ENCODE data around the gene HOXD3.

HOXD3 gene

DNA sequence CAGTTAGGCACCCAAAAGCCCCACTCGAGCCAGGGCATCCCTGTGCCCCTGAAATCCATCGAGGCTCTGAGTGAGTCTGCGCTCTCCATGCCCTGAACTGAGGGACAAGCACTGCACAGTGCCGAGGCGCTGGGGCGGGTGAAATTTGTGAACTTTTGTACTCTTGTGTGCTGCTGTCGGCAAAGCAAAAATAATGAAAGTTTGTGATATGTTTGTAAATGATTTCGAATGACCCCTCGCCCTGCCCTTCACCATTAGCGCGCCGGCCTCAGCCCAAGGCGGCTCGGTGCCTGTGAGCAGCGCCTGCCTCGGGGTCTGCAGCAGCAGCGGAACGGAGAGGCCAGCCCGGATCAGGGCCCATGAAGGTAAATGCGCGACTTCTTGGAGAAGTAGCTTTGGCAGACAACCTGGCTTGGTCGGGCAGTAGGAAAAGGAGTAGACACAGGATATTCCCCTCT is 7.6 kb upstream of the HOXD3 start:
- no peak for DNase-seq

- no peak for DNase-seq
Measured at GRCh38 chr2:176149939-176150583, 7.0 kb upstream of the HOXD3 start.

- no peak for DNase-seq
Measured at GRCh38 chr2:176150584-176151441, 6.3 kb upstream of the HOXD3 start.

DNA sequence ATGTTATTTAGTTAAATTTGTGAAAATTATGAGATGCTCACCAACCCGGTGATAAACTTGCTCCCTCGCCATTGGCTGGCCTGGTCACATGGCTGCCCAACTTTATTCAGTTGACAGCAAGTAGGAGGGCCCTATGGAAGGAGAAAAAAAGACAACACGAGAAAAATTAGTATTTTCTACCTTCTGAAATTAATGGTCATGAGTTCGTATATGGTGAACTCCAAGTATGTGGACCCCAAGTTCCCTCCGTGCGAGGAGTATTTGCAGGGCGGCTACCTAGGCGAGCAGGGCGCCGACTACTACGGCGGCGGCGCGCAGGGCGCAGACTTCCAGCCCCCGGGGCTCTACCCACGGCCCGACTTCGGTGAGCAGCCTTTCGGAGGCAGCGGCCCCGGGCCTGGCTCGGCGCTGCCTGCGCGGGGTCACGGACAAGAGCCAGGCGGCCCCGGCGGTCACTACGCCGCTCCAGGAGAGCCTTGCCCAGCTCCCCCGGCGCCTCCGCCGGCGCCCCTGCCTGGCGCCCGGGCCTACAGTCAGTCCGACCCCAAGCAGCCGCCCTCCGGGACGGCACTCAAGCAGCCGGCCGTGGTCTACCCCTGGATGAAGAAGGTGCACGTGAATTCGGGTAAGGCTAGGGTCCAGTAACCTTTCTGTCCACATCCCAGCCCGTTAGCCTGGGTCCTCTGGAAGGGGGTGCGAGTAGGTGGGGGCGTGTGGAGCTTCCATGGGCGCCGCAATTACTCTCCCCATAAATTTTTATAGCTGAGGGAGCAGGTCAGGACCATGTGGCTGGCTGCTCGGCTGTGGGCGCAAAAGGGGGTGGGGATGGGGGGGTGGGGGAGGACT is 5.4 kb upstream of the HOXD3 start, which contains the start of gene HOXD4:
TSS of gene HOXD4 (plus strand) at position 109 of the 846 bp plus-strand sequence. CDS start at position 193, 84 bp downstream.
- no peak for DNase-seq

DNA sequence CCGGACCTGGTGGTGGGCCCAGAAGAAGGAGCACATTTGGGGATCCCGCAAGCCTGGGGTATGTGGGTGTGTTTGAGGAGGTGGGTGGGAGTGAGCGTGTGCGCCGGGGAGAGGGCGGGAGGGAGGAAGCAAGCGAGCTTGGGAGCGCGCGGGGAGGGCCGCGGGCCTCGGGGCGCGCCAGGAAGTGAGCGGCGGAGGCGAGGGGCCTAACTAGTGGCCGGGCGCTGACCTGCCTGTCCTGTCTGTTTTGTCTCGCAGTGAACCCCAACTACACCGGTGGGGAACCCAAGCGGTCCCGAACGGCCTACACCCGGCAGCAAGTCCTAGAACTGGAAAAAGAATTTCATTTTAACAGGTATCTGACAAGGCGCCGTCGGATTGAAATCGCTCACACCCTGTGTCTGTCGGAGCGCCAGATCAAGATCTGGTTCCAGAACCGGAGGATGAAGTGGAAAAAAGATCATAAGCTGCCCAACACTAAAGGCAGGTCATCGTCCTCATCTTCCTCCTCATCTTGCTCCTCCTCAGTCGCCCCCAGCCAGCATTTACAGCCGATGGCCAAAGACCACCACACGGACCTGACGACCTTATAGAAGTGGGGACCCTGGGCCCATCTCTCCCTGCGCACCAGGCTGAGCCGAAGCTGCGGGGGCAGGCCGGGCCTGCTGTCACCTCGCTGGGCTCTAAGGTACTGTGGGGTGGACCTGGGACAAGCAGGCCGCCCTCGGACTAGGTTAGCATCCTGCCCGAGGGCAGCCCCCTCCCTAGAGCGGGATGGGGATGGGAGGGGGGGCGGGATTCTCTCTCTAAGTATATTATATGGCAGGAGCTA is 4.5 kb upstream of the HOXD3 start:
- no peak for DNase-seq

GRCh38 chr2:176154576-176155252 is 2.4 kb upstream of the HOXD3 start:
- no peak for DNase-seq

DNA sequence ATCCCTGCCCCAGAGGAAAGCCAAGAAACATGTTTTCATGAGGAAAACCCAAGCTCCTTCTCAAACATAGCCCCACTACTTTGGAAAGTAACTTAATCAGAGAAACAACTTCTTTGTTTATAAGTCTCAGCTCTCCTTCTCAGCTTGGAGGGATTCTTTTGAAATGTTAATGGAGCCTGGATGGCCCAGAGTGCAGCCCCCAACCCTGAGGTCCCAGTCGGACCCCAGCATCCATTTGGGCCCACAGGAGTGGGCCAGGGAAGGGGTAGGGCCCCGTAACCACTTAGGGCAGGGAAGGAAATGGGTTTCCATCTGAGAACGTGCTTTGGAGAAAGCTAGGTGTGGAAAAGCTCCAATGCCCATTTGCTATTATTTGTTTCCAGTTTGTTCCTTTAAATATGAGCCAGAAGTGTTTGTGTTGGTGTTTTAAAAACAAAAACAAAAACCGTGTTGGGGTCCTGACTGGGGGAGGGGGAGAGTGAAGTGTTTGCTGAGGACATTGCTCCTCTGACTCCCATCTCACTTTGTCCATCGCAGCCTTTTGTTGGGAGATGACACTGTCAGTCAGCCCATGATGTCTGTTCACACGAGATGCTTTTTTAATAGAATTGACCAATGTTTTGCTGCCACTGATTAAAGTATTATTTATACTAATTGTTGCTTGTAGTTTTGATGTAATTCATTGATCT is 1.6 kb upstream of the HOXD3 start:
- no peak for DNase-seq

- DNase-seq = no peak
Measured at GRCh38 chr2:176156301-176156806, 753 bp upstream of the HOXD3 start.

DNA sequence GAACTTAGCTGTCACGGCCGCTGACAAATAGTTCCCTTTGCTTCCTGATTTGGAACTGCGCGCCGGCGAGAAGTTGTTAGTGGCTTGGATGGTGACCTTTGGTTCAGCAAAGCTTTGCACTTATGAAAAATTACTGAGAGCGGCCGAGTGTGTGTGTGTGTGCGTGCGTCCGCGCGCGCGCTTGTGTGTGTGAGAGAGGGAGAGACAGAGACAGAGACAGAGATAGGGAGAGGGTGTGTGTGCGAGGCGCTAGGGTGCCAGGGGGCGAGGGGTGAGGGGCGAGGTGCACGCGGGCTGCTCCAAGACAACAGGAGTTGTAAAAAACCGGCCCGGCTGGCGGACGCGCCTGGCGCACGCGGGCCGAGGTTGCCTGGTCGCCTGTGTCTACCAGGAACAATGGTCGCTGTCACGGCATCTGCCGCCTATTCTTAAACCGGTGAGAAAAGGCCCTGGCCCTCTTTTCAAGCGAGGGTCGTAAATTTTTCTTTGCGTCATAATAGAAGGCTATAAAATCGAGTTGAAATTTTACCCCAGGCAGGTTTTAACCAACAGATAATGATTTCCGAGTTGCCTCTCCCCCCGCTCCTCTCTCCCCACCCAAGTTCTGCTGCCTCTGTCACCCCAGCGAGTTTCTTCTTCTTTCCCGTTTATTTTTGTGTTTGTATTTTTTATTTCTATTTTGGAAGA is 535 bp downstream of the HOXD3 start:
- DNase-seq = no peak

- DNase-seq = no peak
Measured at GRCh38 chr2:176158186-176158591, 1.1 kb downstream of the HOXD3 start.

- no peak for DNase-seq
Measured at GRCh38 chr2:176158855-176159662, 2.0 kb downstream of the HOXD3 start.

DNA sequence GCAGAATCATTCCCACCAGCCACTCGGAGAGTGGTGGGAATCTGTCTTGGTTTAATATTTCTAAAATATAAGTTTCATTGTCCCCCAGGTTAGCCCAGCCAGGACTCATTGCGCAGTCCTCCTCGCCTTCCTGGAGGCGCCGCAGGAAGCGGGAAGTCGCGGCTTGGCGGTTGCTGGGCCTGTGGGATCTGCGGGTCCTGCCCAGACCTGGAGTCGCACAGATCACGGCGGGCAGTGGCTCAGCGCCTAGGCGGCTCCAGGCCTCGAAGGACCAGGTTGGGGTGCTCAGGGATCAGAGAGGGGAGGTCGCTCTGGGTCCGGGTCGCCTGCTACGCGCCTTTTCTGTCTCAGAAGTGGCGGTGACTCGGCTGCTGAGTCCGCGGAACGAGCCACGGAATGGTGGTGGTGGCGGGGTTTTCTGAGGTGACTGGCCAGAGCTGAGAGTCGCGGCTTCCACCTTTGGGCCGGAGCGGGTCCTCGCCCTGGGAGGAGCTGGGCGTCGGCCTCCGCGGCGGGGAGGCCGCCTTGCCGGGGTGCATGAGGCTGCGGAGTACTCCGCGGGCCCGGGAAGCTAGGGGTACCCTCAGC is 2.6 kb downstream of the HOXD3 start:
- no peak for DNase-seq

DNA sequence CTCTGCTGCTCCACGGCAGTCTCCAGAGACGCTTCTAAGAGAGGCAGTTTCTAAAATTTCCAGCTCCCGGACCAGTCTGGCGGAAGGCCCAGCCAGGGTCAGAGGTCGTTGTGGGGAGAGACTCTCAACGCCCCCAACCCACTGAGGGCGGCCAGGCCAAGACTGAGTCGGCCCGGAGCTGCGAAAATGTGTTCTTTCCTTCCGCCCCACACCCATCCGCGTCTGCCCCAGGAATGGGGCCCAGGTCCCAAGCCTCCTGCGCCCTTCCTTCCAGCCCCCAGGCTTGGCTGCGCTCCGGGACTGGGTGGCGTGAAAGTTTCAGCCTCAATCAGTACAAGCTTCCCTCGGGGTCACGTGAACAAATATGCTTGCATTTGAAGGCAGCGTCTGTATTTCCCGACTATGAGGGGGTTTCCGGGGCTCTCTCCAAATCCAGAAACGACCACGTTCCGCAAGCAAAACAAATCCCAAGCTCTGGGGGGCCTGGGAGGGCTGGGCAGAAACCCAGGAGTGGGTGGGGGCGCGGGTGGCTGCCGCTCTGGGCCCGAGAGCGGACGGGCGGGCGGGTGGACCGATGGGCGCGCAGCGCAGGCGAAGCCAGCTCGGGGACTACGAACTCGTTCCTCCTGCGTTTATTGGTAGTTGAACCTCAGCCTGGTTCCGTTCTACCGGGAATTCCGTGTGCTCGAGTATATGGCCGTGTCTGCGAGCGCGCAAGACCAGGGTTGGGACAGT is 3.3 kb downstream of the HOXD3 start:
- no peak for DNase-seq

GRCh38 chr2:176160986-176161824 is 4.1 kb downstream of the HOXD3 start:
- no peak for DNase-seq

- DNase-seq = no peak
Measured at GRCh38 chr2:176161825-176162626, 4.9 kb downstream of the HOXD3 start.
